HG03520 (cell line): Measurements from ENCODE around the gene TMEM170A.

ENCODE experiments used
- ATAC-seq: cut with Tn5 transposase; IDR thresholded peaks from one replicate; pipeline ENCODE4 v1.9.1; 2021; ENCODE audit warnings: mild to moderate bottlenecking, moderate library complexity; ENCODE audit not compliant: unreplicated experiment

TMEM170A gene

DNA sequence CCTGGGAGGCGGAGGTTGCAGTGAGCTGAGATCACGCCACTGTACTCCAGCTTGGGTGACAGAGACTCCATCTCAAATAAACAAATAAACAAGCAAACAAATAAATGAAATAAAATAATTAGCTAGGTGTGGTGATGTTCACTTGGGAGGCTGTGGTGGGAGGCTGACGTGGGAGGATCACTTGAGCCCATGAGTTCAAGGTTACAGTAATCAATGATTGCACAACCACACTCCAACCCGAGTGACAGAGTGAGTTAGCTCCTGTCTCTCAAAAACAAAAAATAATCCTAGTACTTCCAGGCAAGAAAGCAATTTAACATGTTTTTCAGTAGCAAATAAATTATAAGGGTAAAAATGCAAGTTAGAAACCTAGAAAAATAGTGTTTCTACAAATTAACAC, 57.5 kb downstream of the TMEM170A start:
- no peak for ATAC-seq

DNA sequence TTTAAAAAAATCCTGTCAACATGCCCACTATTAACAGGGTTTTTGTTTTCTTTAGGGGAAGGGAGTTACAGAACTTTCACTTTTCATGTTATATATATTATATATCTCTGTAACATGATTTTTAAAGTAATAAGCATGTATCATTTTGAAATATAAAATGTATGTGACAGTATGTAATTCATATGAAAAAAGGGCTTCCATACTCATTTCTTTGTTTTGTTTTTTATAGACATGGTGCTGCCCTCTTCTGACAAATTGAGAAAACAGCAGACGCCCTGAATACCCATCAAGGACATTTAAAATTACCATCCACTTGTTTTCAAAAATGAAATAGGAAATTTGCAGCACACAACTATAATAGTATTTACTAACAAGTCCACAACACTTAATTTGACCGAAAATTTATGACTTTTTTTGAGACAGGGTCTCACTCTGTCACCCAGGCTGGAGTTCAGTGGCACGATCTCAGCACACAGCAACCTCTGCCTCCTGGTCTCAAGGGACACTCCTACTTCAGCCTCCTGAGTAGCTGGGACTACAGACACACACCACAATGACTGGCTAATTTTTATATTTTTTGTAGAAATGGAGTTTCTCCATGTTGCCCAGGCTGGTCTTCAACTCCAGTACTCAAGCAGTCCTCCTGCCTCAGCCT, 61.5 kb downstream of the TMEM170A start:
- no peak for ATAC-seq

GRCh38 chr16:75402159-75402820, 62.2 kb downstream of the TMEM170A start:
- ATAC-seq: no peak

- ATAC-seq: no peak
Observed at GRCh38 chr16:75401691-75402090, 62.8 kb downstream of the TMEM170A start.

GRCh38 chr16:75398333-75398732, 66.2 kb downstream of the TMEM170A start:
- no peak for ATAC-seq

GRCh38 chr16:75394941-75395340, 69.5 kb downstream of the TMEM170A start:
- ATAC-seq: no peak
